ENCODE data around the gene UNC13B. TPM values are rescaled to one million over a fixed set of nuclear protein-coding genes. Genes with fewer than 3 reads are reported as not detected.

UNC13B gene
- total and polyA plus RNA-seq, 9 of the 15 experiments (the other 6 are each of a cell fraction or from before 2014, with no cell fraction given): 2.4 to 11.5 (median 8.6) TPM

GRCh38 chr9:35161713-35162604 lies at the start of gene UNC13B (continued):
- TF ChIP-seq E2F4 (CRISPR knock-in tag; IDR thresholded peaks at IDR 0.05; ENCODE audit: low read depth): no peak
- no peak for TF ChIP-seq RBM22 (IDR thresholded peaks at IDR 0.05; ENCODE audit: low read depth, low read length, poor library complexity, severe bottlenecking)
- peak; percentile 45 for TF ChIP-seq TBP (optimal IDR thresholded peaks at IDR 0.05; ENCODE audit: low read depth, low read length)
- TF ChIP-seq SNAPC5 (CRISPR knock-in tag; IDR thresholded peaks at IDR 0.05): no peak
- TF ChIP-seq YY1 (IDR thresholded peaks at IDR 0.05; ENCODE audit: borderline replicate concordance in 1 of 3, control insufficient read depth in 1 of 3, extremely low read depth in 1 of 3, insufficient read depth in 3 of 3, insufficient read length in 1 of 3, insufficient replicate concordance in 2 of 3, low read depth in 1 of 3, low read length in 2 of 3): peak in 2 of 3 experiments; percentile 45 to 84
- TF ChIP-seq ZNF274 (IDR thresholded peaks at IDR 0.05; ENCODE audit: borderline replicate concordance, low read depth, low read length): no peak
- no peak for TF ChIP-seq TSHZ1 (CRISPR knock-in tag; IDR thresholded peaks at IDR 0.05)
- TF ChIP-seq BRF1 (IDR thresholded peaks at IDR 0.05; ENCODE audit: borderline replicate concordance, extremely low read depth, insufficient read length): no peak
- TF ChIP-seq CBX1 (IDR thresholded peaks at IDR 0.05; ENCODE audit: low read depth): no peak; the same call in 1 of the 2 replicates
- no peak for TF ChIP-seq STAG1 (CRISPR knock-in tag; IDR thresholded peaks at IDR 0.05; ENCODE audit: borderline replicate concordance)
- peak; percentile 65; the same call in 1 of the 2 replicates for TF ChIP-seq TFAP4 (CRISPR knock-in tag; IDR thresholded peaks at IDR 0.05; ENCODE audit: borderline replicate concordance)
- no peak for TF ChIP-seq CBFA2T3 (IDR thresholded peaks at IDR 0.05)
- peak; percentile 42; the same call in 1 of the 2 replicates for TF ChIP-seq NKRF (IDR thresholded peaks at IDR 0.05; ENCODE audit: borderline replicate concordance)
- TF ChIP-seq ZNF23 (CRISPR knock-in tag; IDR thresholded peaks at IDR 0.05): no peak
- TF ChIP-seq ZNF280A (IDR thresholded peaks at IDR 0.05; ENCODE audit: low read depth, partially characterized antibody): no peak
